GM12878 (cell line): Measurements from ENCODE around the gene RNF169. TPM values are rescaled to one million over a fixed set of nuclear protein-coding genes. Genes with fewer than 3 reads are reported as not detected.

Experiments
- ATAC-seq: fragments of 200-7000 bp; cut with Tn5 transposase; 3 replicates; pipeline ENCODE4 v1.9.1; 2020; ENCODE audit warnings: mild to moderate bottlenecking, moderate library complexity
- BruUV-seq: library from RNA; stranded (reverse); fragments of 400-500 nt; replicated peaks from 2 replicates; lab custom pipeline; 2021; lab: Mats Ljungman, UMichigan
- CTCF ChIA-PET: fragments of 300-600 bp; sonication (Branson Sonifier 250); formaldehyde crosslinking; extraction: SDS; loops from one replicate; lab custom pipeline; 2021; ENCODE audit warnings: inconsistent platforms; lab: Yijun Ruan, JAX
- POLR2A ChIA-PET: fragments of 350-600 bp; formaldehyde crosslinking; extraction: SDS; loops from one replicate; lab custom pipeline; 2021; ENCODE audit warnings: inconsistent platforms; lab: Charles Lee
- RAD21 ChIA-PET: fragments of 300-600 bp; sonication (Branson Sonifier 250); formaldehyde crosslinking; loops from one replicate; lab custom pipeline; 2023; ENCODE audit warnings: antibody characterized with exemption; ENCODE audit not compliant: unreplicated experiment; lab: Charles Lee
- SMC1A ChIA-PET: fragments of 300-600 bp; sonication (Branson Sonifier 250); formaldehyde crosslinking; loops from one replicate; lab custom pipeline; 2023; ENCODE audit not compliant: unreplicated experiment, uncharacterized antibody; lab: Charles Lee
- DNase-seq: peaks from one replicate; pipeline ENCODE4 v3.0.0-alpha.2; 2011; ENCODE audit warnings: low read depth, low spot score
- FAIRE-seq: peaks from 3 replicates; lab custom pipeline; 2011; peaks lifted over from hg19 to GRCh38; lab: Jason Lieb, UNC
- H2AFZ ChIP-seq: 2 replicates; pipeline ENCODE4 v1.6.0; 2011; ENCODE audit warnings: low read depth, low read length, control low read depth; ENCODE audit not compliant: control insufficient read depth
- H3K27ac ChIP-seq: 2 replicates; pipeline ENCODE4 v1.5.1; 2011; ENCODE audit warnings: control low read depth; ENCODE audit not compliant: control insufficient read depth, insufficient read depth
- H3K27me3 ChIP-seq, 2 experiments: replicated peaks in 1 of 2; 2 replicates each; pipeline versions ENCODE4 v1.6.0 to v1.6.1; 2011; ENCODE audit warnings: low read length in 1 of 2; ENCODE audit not compliant: control insufficient read depth in 2 of 2, insufficient read depth in 2 of 2
- H3K36me3 ChIP-seq, 2 experiments: 2 replicates each; pipeline ENCODE4 v1.5.1; 2011; ENCODE audit warnings: low read length in 1 of 2; ENCODE audit not compliant: control insufficient read depth in 2 of 2, insufficient read depth in 2 of 2
- H3K4me1 ChIP-seq: 2 replicates; pipeline ENCODE4 v1.6.1; 2011; ENCODE audit warnings: mild to moderate bottlenecking, low read length, moderate library complexity, mixed read lengths; ENCODE audit not compliant: control insufficient read depth, insufficient read depth
- H3K4me2 ChIP-seq: 2 replicates; pipeline ENCODE4 v1.6.0; 2011; ENCODE audit warnings: control low read depth; ENCODE audit not compliant: control insufficient read depth, insufficient read depth
- H3K4me3 ChIP-seq: fragments of 200-600 bp; sonication (generic); 2 replicates; pipeline ENCODE4 v1.5.1; 2016
- H3K79me2 ChIP-seq: 2 replicates; pipeline ENCODE4 v1.6.0; 2011; ENCODE audit warnings: low read length; ENCODE audit not compliant: control insufficient read depth, insufficient read depth
- H3K9ac ChIP-seq: 2 replicates; pipeline ENCODE4 v1.8.0; 2011; ENCODE audit warnings: low read length, control low read depth, mixed read lengths; ENCODE audit not compliant: control insufficient read depth, insufficient read depth
- H3K9me3 ChIP-seq: replicated peaks from 3 replicates; pipeline ENCODE4 v1.5.1; 2011; ENCODE audit warnings: mild to moderate bottlenecking, low read length; ENCODE audit not compliant: control insufficient read depth, insufficient read depth
- H4K20me1 ChIP-seq: 2 replicates; pipeline ENCODE4 v1.6.0; 2011; ENCODE audit not compliant: control insufficient read depth, insufficient read depth
- CEBPB ChIP-seq, 2 experiments: fragments of 150-350 bp in 1 of 2; IDR thresholded peaks; 2 replicates each; pipeline ENCODE4 v1.6.1; 2012 to 2014; ENCODE audit warnings: low read depth in 2 of 2, low read length in 2 of 2, borderline replicate concordance in 1 of 2, inconsistent platforms in 1 of 2
- CHD4 ChIP-seq: fragments of 200-600 bp; sonication (generic); IDR thresholded peaks from 2 replicates; pipeline ENCODE4 v1.6.1; 2016; ENCODE audit warnings: mild to moderate bottlenecking
- CREM ChIP-seq: IDR thresholded peaks from 2 replicates; pipeline ENCODE4 v1.6.1; 2014; ENCODE audit warnings: antibody characterized with exemption, low read depth
- DPF2 ChIP-seq: fragments of 450-650 bp; IDR thresholded peaks from 2 replicates; pipeline ENCODE4 v1.6.1; 2017; ENCODE audit warnings: mild to moderate bottlenecking
- IRF4 ChIP-seq: IDR thresholded peaks from 2 replicates; pipeline ENCODE4 v1.6.1; 2011; ENCODE audit warnings: low read depth, low read length
- JUNB ChIP-seq: IDR thresholded peaks from 2 replicates; pipeline ENCODE4 v1.6.1; 2016; ENCODE audit warnings: antibody characterized with exemption, mild to moderate bottlenecking
- LARP7 ChIP-seq: fragments of 450-650 bp; IDR thresholded peaks from 2 replicates; pipeline ENCODE4 v1.6.1; 2017; ENCODE audit warnings: mild to moderate bottlenecking
- NFIC ChIP-seq: IDR thresholded peaks from 2 replicates; pipeline ENCODE4 v1.6.1; 2012; ENCODE audit warnings: low read depth, mild to moderate bottlenecking, inconsistent platforms, low read length, moderate library complexity
- NKRF ChIP-seq: fragments of 450-650 bp; conservative IDR thresholded peaks from 2 replicates; pipeline ENCODE4 v1.6.1; 2017; ENCODE audit warnings: mild to moderate bottlenecking, moderate library complexity
- PKNOX1 ChIP-seq: fragments of 450-650 bp; IDR thresholded peaks from 2 replicates; pipeline ENCODE4 v1.6.1; 2016; ENCODE audit warnings: mild to moderate bottlenecking
- RAD51 ChIP-seq: fragments of 450-650 bp; IDR thresholded peaks from 2 replicates; pipeline ENCODE4 v1.6.1; 2016; ENCODE audit warnings: moderate library complexity, mild to moderate bottlenecking, inconsistent platforms
- REST ChIP-seq: IDR thresholded peaks from 2 replicates; pipeline ENCODE4 v1.6.1; 2012; ENCODE audit warnings: mild to moderate bottlenecking, low read depth, low read length
- SREBF1 ChIP-seq: IDR thresholded peaks from 2 replicates; pipeline ENCODE4 v1.6.1; 2012; ENCODE audit warnings: mild to moderate bottlenecking, low read length
- SREBF2 ChIP-seq: IDR thresholded peaks from 2 replicates; pipeline ENCODE4 v1.6.1; 2012; ENCODE audit warnings: mild to moderate bottlenecking, low read length
- SUZ12 ChIP-seq: fragments of 200-600 bp; sonication (generic); IDR thresholded peaks from one replicate; pipeline ENCODE4 v1.6.1; 2018; ENCODE audit warnings: antibody characterized with exemption, mild to moderate bottlenecking; ENCODE audit not compliant: unreplicated experiment
- WRNIP1 ChIP-seq: IDR thresholded peaks from 2 replicates; pipeline ENCODE4 v1.6.1; 2011; ENCODE audit warnings: low read depth, low read length, improper control_type of control experiment, borderline replicate concordance
- ZSCAN29 ChIP-seq: fragments of 450-650 bp; IDR thresholded peaks from 2 replicates; pipeline ENCODE4 v1.6.1; 2017; ENCODE audit warnings: mild to moderate bottlenecking, moderate library complexity
- ZZZ3 ChIP-seq: IDR thresholded peaks from 2 replicates; pipeline ENCODE4 v1.6.1; 2011; ENCODE audit warnings: low read depth; ENCODE audit not compliant: control insufficient read depth, insufficient read length
- WGBS: methylation state at CpG from one replicate; pipeline ENCODE4 v1.1.6; 2016; ENCODE audit warnings: low lambda C conversion rate; ENCODE audit not compliant: insufficient replicate concordance, insufficient coverage; ENCODE audit errors: missing lambda C conversion rate; 5-methylcytosine and 5-hydroxymethylcytosine counted together
- in situ Hi-C: fragments of 300-500 bp; cut with MboI; formaldehyde crosslinking; loops from 9 replicates; pipeline ENCODE4 v1.14.3; 2018; ENCODE audit warnings: mixed read lengths
- intact Hi-C: fragments of 100-400 bp; cut with micrococcal nuclease; formaldehyde crosslinking; loops from one replicate; pipeline ENCODE4 v1.14.2; 2022; ENCODE audit not compliant: unreplicated experiment
- polyA plus RNA-seq, 11 experiments: library from polyadenylated mRNA; depleted of rRNA in 4 of 11; unstranded in 6 of 11; stranded (reverse) in 5 of 11; fragments of >200 nt; fragmentation: Nextera tagmentation in 4 of 11; fragmentation: Illumina TruSeq in 1 of 11; extraction: Ambion mirVana in 4 of 11; extraction: Trizol in 1 of 11; gene quantifications; 1 replicate in 1 of 11; 2 replicates in 10 of 11; pipeline versions ENCODE4 v1.2.1 to v1.2.3, GENCODE V29; 2011 to 2016; ENCODE audit warnings: inconsistent platforms in 2 of 11, missing spikeins in 2 of 11, low read depth in 1 of 11
- total RNA-seq, 4 experiments: library from RNA; depleted of rRNA in 3 of 4; stranded (reverse); fragments of >200 nt in 3 of 4; fragmentation: Illumina TruSeq in 1 of 4; extraction: Trizol in 1 of 4; gene quantifications; 2 replicates each; pipeline versions ENCODE4 v1.2.1 to v1.2.3, GENCODE V29; 2013 to 2021

Gene RNF169
- total and polyA plus RNA-seq, 10 of the 15 experiments (the other 5 are each of a cell fraction or from before 2014, with no cell fraction given), result 0.32 to 13.2 (median 6.4) TPM

- Histone ChIP-seq H3K4me3 (peak overlapping the region; percentile 29; the same call in 1 of the 2 replicates), H3K4me2 (peak overlapping the region; percentile 51), H3K9ac (no peak overlapping the region), H2AFZ (no peak overlapping the region), H3K9me3 (peaks cover 3% of the 10 kb centered on the region; the same call in 1 of the 3 replicates), H3K79me2 (peaks cover 57% of the 10 kb centered on the region), H3K27ac (no peak overlapping the region), H3K4me1 (peaks cover 17% of the 10 kb centered on the region), H4K20me1 (no peaks in the 10 kb centered on the region), H3K27me3 (no peaks in the 10 kb centered on the region), H3K36me3 (no peaks in the 10 kb centered on the region)
- RAD21 ChIA-PET, result interaction anchor here (0.6 to 2.3 kb wide), 4 partner anchors 13 to 29 kb away, joined by 3 to 8 read pairs (median 4); no protein-coding TSS in a partner anchor
- in situ Hi-C loops (no loop called here), intact Hi-C loops (loop anchor here (2.0 kb wide), 1 partner anchor 14 kb away; no protein-coding TSS in a partner anchor)
- whole genome bisulfite sequencing, result 24% methylated on average over 15 of the region's 15 CpGs
- POLR2A ChIA-PET, result interaction anchor here (0.6 to 1.8 kb wide), 3 partner anchors 13 to 69 kb away, joined by 4 to 9 read pairs (median 9); no protein-coding TSS in a partner anchor
- ATAC-seq (peak; percentile 70), DNase-seq (peak; percentile 20), FAIRE-seq (no peak)
- CTCF ChIA-PET, result interaction anchor here (0.6 to 1.5 kb wide), 5 partner anchors 9 to 117 kb away, joined by 3 to 4 read pairs (median 4); no protein-coding TSS in a partner anchor
- SMC1A ChIA-PET, result interaction anchor here (0.7 to 1.4 kb wide), 4 partner anchors 14 to 156 kb away, joined by 3 to 5 read pairs (median 3); no protein-coding TSS in a partner anchor
- no TSS peak for BruUV-seq
- TF ChIP-seq CHD4 (no peak), SUZ12 (no peak), NFIC (peak; percentile 33; the same call in 1 of the 2 replicates), ZSCAN29 (no peak), REST (no peak), SREBF2 (no peak), WRNIP1 (no peak), IRF4 (no peak), NKRF (no peak), DPF2 (no peak), ZZZ3 (no peak), RAD51 (no peak), JUNB (peak; percentile 70), SREBF1 (no peak), PKNOX1 (no peak), LARP7 (no peak), CREM (0 out of 2 replicates have a peak, but pooled peaks have one; percentile 16), CEBPB (IDR thresholded peaks at IDR 0.05; ENCODE audit: borderline replicate concordance in 1 of 2, low read depth in 2 of 2, low read length in 2 of 2) (no peak)
Measured at GRCh38 chr11:74754507-74755252, 6.0 kb downstream of the RNF169 start.
